IMR-90 (cell line): Measurements from ENCODE around the gene ANKRD53. TPM values are rescaled to one million over a fixed set of nuclear protein-coding genes. Genes with fewer than 3 reads are reported as not detected.

ENCODE experiments used
- ATAC-seq: fragments of 200-7000 bp; cut with Tn5 transposase; 2 replicates; pipeline ENCODE4 v1.9.1; 2020; ENCODE audit warnings: low read depth, mild to moderate bottlenecking, moderate library complexity
- BruUV-seq: library from RNA; stranded (reverse); fragments of 400-500 nt; replicated peaks from 2 replicates; lab custom pipeline; 2021; lab: Mats Ljungman, UMichigan
- CTCF ChIA-PET: fragments of 300-600 bp; formaldehyde crosslinking; extraction: SDS; loops from one replicate; lab custom pipeline; 2021; ENCODE audit warnings: antibody characterized with exemption; lab: Yijun Ruan, JAX
- POLR2A ChIA-PET: fragments of 300-600 bp; sonication (Branson Sonifier 250); formaldehyde crosslinking; loops from one replicate; lab custom pipeline; 2022; ENCODE audit warnings: antibody characterized with exemption; ENCODE audit not compliant: unreplicated experiment; lab: Charles Lee
- DNase-seq: peaks from one replicate; pipeline ENCODE4 v3.0.0; 2013
- H2AFZ ChIP-seq: replicated peaks from 2 replicates; pipeline ENCODE3; 2013; ENCODE audit warnings: low read length, mild to moderate bottlenecking; ENCODE audit not compliant: poor library complexity
- H2AK5ac ChIP-seq: 2 replicates; pipeline ENCODE4 v1.6.1; 2013; ENCODE audit warnings: low read depth, low read length, inconsistent platforms
- H2AK9ac ChIP-seq: replicated peaks from 2 replicates; pipeline ENCODE3; 2013; ENCODE audit warnings: mild to moderate bottlenecking, low read depth, low read length, moderate library complexity; ENCODE audit not compliant: poor library complexity
- H2BK120ac ChIP-seq: 2 replicates; pipeline ENCODE4 v1.6.1; 2013; ENCODE audit warnings: low read depth, low read length, inconsistent platforms
- H2BK15ac ChIP-seq: 3 replicates; pipeline ENCODE4 v1.6.1; 2013; ENCODE audit warnings: low read depth, low read length, inconsistent platforms
- H2BK20ac ChIP-seq: 2 replicates; pipeline ENCODE4 v1.6.1; 2013; ENCODE audit warnings: low read depth, mild to moderate bottlenecking, inconsistent platforms, low read length, moderate library complexity
- H2BK5ac ChIP-seq: 2 replicates; pipeline ENCODE4 v1.6.1; 2013; ENCODE audit warnings: mild to moderate bottlenecking, low read depth, low read length, inconsistent platforms; ENCODE audit not compliant: poor library complexity, severe bottlenecking
- H3K14ac ChIP-seq: replicated peaks from 2 replicates; pipeline ENCODE4 v1.6.1; 2013; ENCODE audit warnings: low read depth, low read length, inconsistent platforms
- H3K18ac ChIP-seq: 2 replicates; pipeline ENCODE4 v1.6.1; 2013; ENCODE audit warnings: low read depth, low read length, control low read depth
- H3K23ac ChIP-seq: 2 replicates; pipeline ENCODE4 v1.6.1; 2013; ENCODE audit warnings: low read depth, low read length, inconsistent platforms
- H3K27ac ChIP-seq: 2 replicates; pipeline ENCODE4 v1.5.1; 2013; ENCODE audit warnings: mild to moderate bottlenecking, control low read depth, low read length; ENCODE audit not compliant: insufficient read depth
- H3K27me3 ChIP-seq: 2 replicates; pipeline ENCODE4 v1.6.1; 2013; ENCODE audit warnings: low read length; ENCODE audit not compliant: control insufficient read depth, insufficient read depth
- H3K36me3 ChIP-seq: 2 replicates; pipeline ENCODE4 v1.6.1; 2013; ENCODE audit warnings: low read length, mixed read lengths; ENCODE audit not compliant: control insufficient read depth, insufficient read depth
- H3K4ac ChIP-seq: 2 replicates; pipeline ENCODE4 v1.6.1; 2013; ENCODE audit warnings: low read depth, low read length, inconsistent platforms
- H3K4me1 ChIP-seq: 2 replicates; pipeline ENCODE4 v1.6.1; 2013; ENCODE audit warnings: low read length, mixed read lengths; ENCODE audit not compliant: control insufficient read depth, insufficient read depth
- H3K4me2 ChIP-seq: 2 replicates; pipeline ENCODE4 v1.6.1; 2013; ENCODE audit warnings: low read depth, mild to moderate bottlenecking, control low read depth, low read length, moderate library complexity
- H3K4me3 ChIP-seq: 2 replicates; pipeline ENCODE4 v1.5.1; 2013; ENCODE audit warnings: low read depth, mild to moderate bottlenecking, control low read depth, low read length, moderate library complexity; ENCODE audit not compliant: insufficient read depth
- H3K56ac ChIP-seq: 2 replicates; pipeline ENCODE4 v1.6.1; 2013; ENCODE audit warnings: low read length, inconsistent platforms; ENCODE audit not compliant: insufficient read depth; ENCODE audit errors: extremely low read depth
- H3K79me1 ChIP-seq, 2 experiments: 2 replicates each; pipeline ENCODE4 v1.6.1; 2013; ENCODE audit warnings: low read length in 2 of 2, inconsistent platforms in 1 of 2, low read depth in 1 of 2
- H3K9ac ChIP-seq: 2 replicates; pipeline ENCODE4 v1.6.1; 2013; ENCODE audit warnings: low read depth, low read length, control low read depth
- H3K9me1 ChIP-seq: 2 replicates; pipeline ENCODE4 v1.6.1; 2013; ENCODE audit warnings: low read length, inconsistent platforms; ENCODE audit not compliant: insufficient read depth
- H3K9me3 ChIP-seq: 2 replicates; pipeline ENCODE4 v1.6.1; 2013; ENCODE audit warnings: low read length; ENCODE audit not compliant: control insufficient read depth, insufficient read depth
- H4K20me1 ChIP-seq: 2 replicates; pipeline ENCODE4 v1.6.1; 2013; ENCODE audit warnings: low read length, inconsistent platforms; ENCODE audit not compliant: insufficient read depth
- H4K5ac ChIP-seq: 2 replicates; pipeline ENCODE4 v1.6.1; 2013; ENCODE audit warnings: mild to moderate bottlenecking, low read depth, low read length, control low read depth
- H4K8ac ChIP-seq, 2 experiments: 2 replicates each; pipeline ENCODE4 v1.6.1; 2013; ENCODE audit warnings: low read depth in 2 of 2, low read length in 2 of 2, control low read depth in 1 of 2, inconsistent platforms in 1 of 2
- H4K91ac ChIP-seq: 2 replicates; pipeline ENCODE4 v1.6.1; 2013; ENCODE audit warnings: low read depth, low read length, inconsistent platforms; ENCODE audit not compliant: insufficient read depth
- CHD1 ChIP-seq: IDR thresholded peaks from 2 replicates; pipeline ENCODE4 v1.6.1; 2012; ENCODE audit warnings: low read depth, low read length, improper control_type of control experiment
- FOS ChIP-seq: fragments of 150-350 bp; IDR thresholded peaks from 2 replicates; pipeline ENCODE4 v1.6.1; 2016; ENCODE audit warnings: low read depth, low read length
- MAZ ChIP-seq: IDR thresholded peaks from 2 replicates; pipeline ENCODE4 v1.6.1; 2012; ENCODE audit warnings: low read depth, mild to moderate bottlenecking, low read length, improper control_type of control experiment, moderate library complexity, borderline replicate concordance
- MXI1 ChIP-seq: IDR thresholded peaks from 2 replicates; pipeline ENCODE4 v1.6.1; 2012; ENCODE audit warnings: low read depth, mild to moderate bottlenecking, low read length, moderate library complexity, borderline replicate concordance
- POLR2A ChIP-seq: IDR thresholded peaks from 2 replicates; pipeline ENCODE4 v1.6.1; 2012; ENCODE audit warnings: mild to moderate bottlenecking, low read depth, low read length
- RAD21 ChIP-seq: IDR thresholded peaks from 2 replicates; pipeline ENCODE4 v1.6.1; 2012; ENCODE audit warnings: low read length, improper control_type of control experiment
- WGBS, 2 experiments: methylation state at CpG; one replicate each; pipeline versions ENCODE4 v1.1.5 to v1.1.7; 2013; ENCODE audit warnings: missing lambda C conversion rate in 2 of 2; ENCODE audit not compliant: insufficient read length in 1 of 2; ENCODE audit errors: extremely low coverage in 2 of 2; 5-methylcytosine and 5-hydroxymethylcytosine counted together
- dilution Hi-C: fragments of 300-500 bp; cut with HindIII; formaldehyde crosslinking; loops from one replicate; pipeline ENCODE4 v1.14.3; 2018; ENCODE audit warnings: low sequenced_read_pairs; ENCODE audit not compliant: unreplicated experiment
- in situ Hi-C: fragments of 300-500 bp; cut with MboI; formaldehyde crosslinking; loops from 3 replicates; pipeline ENCODE4 v1.14.3; 2019; ENCODE audit warnings: low sequenced_read_pairs, inconsistent platforms, mixed read lengths
- intact Hi-C: fragments of 100-400 bp; cut with micrococcal nuclease; formaldehyde crosslinking; loops from 2 replicates; pipeline ENCODE4 v1.10.0; 2022
- polyA plus RNA-seq, 3 experiments: library from polyadenylated mRNA; depleted of rRNA; stranded (reverse); fragments of >200 nt; gene quantifications; 2 replicates each; pipeline ENCODE4 v1.2.3, GENCODE V29; 2012; ENCODE audit warnings: low replicate concordance in 1 of 3
- total RNA-seq: library from RNA; depleted of rRNA; stranded (reverse); fragments of >200 nt; gene quantifications from 2 replicates; pipeline ENCODE4 v1.2.3, GENCODE V29; 2012
- TF ChIP-seq, protein P1 (sequence below): fragments of 150-350 bp; IDR thresholded peaks from 2 replicates; pipeline ENCODE4 v1.6.1; 2016; ENCODE audit warnings: low read depth, mild to moderate bottlenecking, low read length, moderate library complexity, borderline replicate concordance
- TF ChIP-seq, protein P2 (sequence below): conservative IDR thresholded peaks from 2 replicates; pipeline ENCODE4 v1.5.1; 2012; ENCODE audit warnings: mild to moderate bottlenecking, low read depth, low read length, improper control_type of control experiment

Gene ANKRD53
- total and polyA plus RNA-seq, 2 of the 4 experiments (the other 2 are of a cell fraction), result 0.54 to 1.0 TPM

DNA sequence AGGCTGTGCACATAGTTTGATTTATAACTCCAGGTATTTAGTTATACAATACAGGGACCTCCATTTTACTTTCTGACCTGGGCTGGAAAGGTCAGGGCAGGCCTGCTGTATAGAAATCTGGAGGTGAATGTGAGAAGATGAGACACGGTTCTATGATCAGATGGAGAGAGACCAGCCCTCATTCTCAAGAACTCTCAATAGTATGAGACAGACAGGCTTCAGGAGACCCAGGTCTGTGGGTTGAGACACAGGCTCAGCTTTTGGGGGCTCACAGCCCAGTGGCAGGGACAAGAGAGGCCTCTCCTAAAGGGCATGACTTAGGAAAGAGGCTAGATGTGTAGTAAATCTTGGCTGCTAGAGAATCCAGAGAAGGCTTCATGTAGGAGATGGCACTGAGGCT, 43.4 kb upstream of the ANKRD53 start:
- Histone ChIP-seq H3K27ac (no peak overlapping the region), H2BK120ac (no peak overlapping the region), H4K8ac (no peak overlapping the region), H2BK5ac (no peak overlapping the region), H3K14ac (no peak overlapping the region), H2AK5ac (no peak overlapping the region), H3K4me3 (no peak overlapping the region), H2AFZ (no peak overlapping the region), H3K9ac (no peak overlapping the region), H4K20me1 (no peaks in the 10 kb centered on the region; the same call in none of the 2 replicates), H3K23ac (no peak overlapping the region), H3K27me3 (peaks cover 3% of the 10 kb centered on the region; the same call in 1 of the 2 replicates), H2BK15ac (no peak overlapping the region), H3K36me3 (no peaks in the 10 kb centered on the region), H3K4me2 (no peak overlapping the region), H2BK20ac (no peak overlapping the region), H4K91ac (no peak overlapping the region), H2AK9ac (no peak overlapping the region), H3K9me3 (no peaks in the 10 kb centered on the region), H3K56ac (no peak overlapping the region), H3K18ac (no peak overlapping the region), H3K4me1 (no peaks in the 10 kb centered on the region), H4K5ac (no peak overlapping the region), H3K9me1 (no peaks in the 10 kb centered on the region), H3K4ac (no peak overlapping the region), H3K79me1 (no peaks in the 10 kb centered on the region)
- TF ChIP-seq RAD21 (no peak), FOS (no peak), CHD1 (no peak), POLR2A (no peak), MXI1 (no peak), MAZ (no peak)
- TF ChIP-seq, protein P1, sequence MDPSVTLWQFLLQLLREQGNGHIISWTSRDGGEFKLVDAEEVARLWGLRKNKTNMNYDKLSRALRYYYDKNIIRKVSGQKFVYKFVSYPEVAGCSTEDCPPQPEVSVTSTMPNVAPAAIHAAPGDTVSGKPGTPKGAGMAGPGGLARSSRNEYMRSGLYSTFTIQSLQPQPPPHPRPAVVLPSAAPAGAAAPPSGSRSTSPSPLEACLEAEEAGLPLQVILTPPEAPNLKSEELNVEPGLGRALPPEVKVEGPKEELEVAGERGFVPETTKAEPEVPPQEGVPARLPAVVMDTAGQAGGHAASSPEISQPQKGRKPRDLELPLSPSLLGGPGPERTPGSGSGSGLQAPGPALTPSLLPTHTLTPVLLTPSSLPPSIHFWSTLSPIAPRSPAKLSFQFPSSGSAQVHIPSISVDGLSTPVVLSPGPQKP, result no peak
- TF ChIP-seq, protein P2, sequence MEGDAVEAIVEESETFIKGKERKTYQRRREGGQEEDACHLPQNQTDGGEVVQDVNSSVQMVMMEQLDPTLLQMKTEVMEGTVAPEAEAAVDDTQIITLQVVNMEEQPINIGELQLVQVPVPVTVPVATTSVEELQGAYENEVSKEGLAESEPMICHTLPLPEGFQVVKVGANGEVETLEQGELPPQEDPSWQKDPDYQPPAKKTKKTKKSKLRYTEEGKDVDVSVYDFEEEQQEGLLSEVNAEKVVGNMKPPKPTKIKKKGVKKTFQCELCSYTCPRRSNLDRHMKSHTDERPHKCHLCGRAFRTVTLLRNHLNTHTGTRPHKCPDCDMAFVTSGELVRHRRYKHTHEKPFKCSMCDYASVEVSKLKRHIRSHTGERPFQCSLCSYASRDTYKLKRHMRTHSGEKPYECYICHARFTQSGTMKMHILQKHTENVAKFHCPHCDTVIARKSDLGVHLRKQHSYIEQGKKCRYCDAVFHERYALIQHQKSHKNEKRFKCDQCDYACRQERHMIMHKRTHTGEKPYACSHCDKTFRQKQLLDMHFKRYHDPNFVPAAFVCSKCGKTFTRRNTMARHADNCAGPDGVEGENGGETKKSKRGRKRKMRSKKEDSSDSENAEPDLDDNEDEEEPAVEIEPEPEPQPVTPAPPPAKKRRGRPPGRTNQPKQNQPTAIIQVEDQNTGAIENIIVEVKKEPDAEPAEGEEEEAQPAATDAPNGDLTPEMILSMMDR, result no peak
- no CpG with 5 or more reads among the region's 1 CpG for WGBS, 2 experiments
- dilution Hi-C loops (no loop called here), intact Hi-C loops (no loop called here), in situ Hi-C loops (no loop called here)
- BruUV-seq, result no TSS peak
- ChIA-PET POLR2A (no interaction called here), CTCF (interaction anchor here (0.9 to 1.5 kb wide), 2 partner anchors 12 to 18 kb away, joined by 4 read pairs; no protein-coding TSS in a partner anchor)
- ATAC-seq (no peak), DNase-seq (no peak)
